ENCODE measurements around the gene CTNNA2. TPM values are rescaled to one million over a fixed set of nuclear protein-coding genes. Genes with fewer than 3 reads are reported as not detected.

CTNNA2 gene
- polyA plus RNA-seq, 2 of the 4 experiments (the other 2 are of a cell fraction) = 0.50 to 0.94 TPM

DNA sequence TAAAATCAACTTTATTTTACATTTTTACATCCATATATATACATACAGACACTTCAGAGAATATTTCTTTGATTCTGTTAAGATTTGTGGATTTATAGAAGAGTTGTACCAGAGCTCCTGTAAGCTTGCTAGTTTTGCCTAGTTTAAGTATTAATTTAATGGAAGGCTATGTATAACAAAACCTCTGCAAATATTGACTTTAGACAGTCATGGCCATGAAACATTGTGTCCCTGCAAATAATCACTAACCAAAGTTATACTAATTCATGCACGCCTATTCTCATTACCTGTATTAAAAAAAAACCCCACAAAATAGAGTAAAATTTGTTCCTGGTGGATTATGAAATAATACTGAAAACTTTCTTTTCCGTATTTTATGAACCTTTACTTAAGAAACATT is 379.3 kb downstream of the CTNNA2 start:
- no peak overlapping the region for H3K4me2 ChIP-seq
- H3K4me1 ChIP-seq = no peaks in the 10 kb centered on the region
- H3K4me3 ChIP-seq = no peak overlapping the region
- ChIA-PET POLR2A (no interaction called here), CTCF (no interaction called here)
- ATAC-seq = no peak
- 12% methylated on average over 2 of the region's 2 CpGs for WGBS (ENCODE audit: missing lambda C conversion rate)
- FAIRE-seq = no peak
- DNase-seq (ENCODE audit: low read depth in 1 of 2, low spot score in 1 of 2) = no peak
- H3K27ac ChIP-seq = no peak overlapping the region
- no peaks in the 10 kb centered on the region for H3K9me3 ChIP-seq
- TF ChIP-seq ZSCAN20 (CRISPR knock-in tag; IDR thresholded peaks at IDR 0.05) (no peak), CHD4 (IDR thresholded peaks at IDR 0.05; ENCODE audit: borderline replicate concordance) (no peak), ESRRA (IDR thresholded peaks at IDR 0.05; ENCODE audit: borderline replicate concordance, low read length) (no peak), HOXB13 (CRISPR knock-in tag; IDR thresholded peaks at IDR 0.05; ENCODE audit: low read depth) (no peak), RCOR1 (IDR thresholded peaks at IDR 0.05; ENCODE audit: low read depth, low read length) (no peak), NPAS2 (CRISPR knock-in tag; IDR thresholded peaks at IDR 0.05; ENCODE audit: borderline replicate concordance) (no peak), POLR2AphosphoS2 (conservative IDR thresholded peaks at IDR 0.05; ENCODE audit: low read length) (no peak), FOXS1 (CRISPR knock-in tag; IDR thresholded peaks at IDR 0.05) (no peak), EHMT2 (IDR thresholded peaks at IDR 0.05; ENCODE audit: low read depth) (no peak), EP300 (IDR thresholded peaks at IDR 0.05) (no peak), HDAC2 (IDR thresholded peaks at IDR 0.05) (no peak), JUN (IDR thresholded peaks at IDR 0.05) (no peak)
- TF ChIP-seq, protein P1, sequence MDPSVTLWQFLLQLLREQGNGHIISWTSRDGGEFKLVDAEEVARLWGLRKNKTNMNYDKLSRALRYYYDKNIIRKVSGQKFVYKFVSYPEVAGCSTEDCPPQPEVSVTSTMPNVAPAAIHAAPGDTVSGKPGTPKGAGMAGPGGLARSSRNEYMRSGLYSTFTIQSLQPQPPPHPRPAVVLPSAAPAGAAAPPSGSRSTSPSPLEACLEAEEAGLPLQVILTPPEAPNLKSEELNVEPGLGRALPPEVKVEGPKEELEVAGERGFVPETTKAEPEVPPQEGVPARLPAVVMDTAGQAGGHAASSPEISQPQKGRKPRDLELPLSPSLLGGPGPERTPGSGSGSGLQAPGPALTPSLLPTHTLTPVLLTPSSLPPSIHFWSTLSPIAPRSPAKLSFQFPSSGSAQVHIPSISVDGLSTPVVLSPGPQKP (IDR thresholded peaks at IDR 0.05; ENCODE audit: low read depth, low read length) = no peak
- TF ChIP-seq, protein P2, sequence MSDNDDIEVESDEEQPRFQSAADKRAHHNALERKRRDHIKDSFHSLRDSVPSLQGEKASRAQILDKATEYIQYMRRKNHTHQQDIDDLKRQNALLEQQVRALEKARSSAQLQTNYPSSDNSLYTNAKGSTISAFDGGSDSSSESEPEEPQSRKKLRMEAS (IDR thresholded peaks at IDR 0.05) = no peak
- TF ChIP-seq, protein P3, sequence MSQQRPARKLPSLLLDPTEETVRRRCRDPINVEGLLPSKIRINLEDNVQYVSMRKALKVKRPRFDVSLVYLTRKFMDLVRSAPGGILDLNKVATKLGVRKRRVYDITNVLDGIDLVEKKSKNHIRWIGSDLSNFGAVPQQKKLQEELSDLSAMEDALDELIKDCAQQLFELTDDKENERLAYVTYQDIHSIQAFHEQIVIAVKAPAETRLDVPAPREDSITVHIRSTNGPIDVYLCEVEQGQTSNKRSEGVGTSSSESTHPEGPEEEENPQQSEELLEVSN (IDR thresholded peaks at IDR 0.05; ENCODE audit: borderline replicate concordance, low read depth) = no peak
- TF ChIP-seq, protein P4, sequence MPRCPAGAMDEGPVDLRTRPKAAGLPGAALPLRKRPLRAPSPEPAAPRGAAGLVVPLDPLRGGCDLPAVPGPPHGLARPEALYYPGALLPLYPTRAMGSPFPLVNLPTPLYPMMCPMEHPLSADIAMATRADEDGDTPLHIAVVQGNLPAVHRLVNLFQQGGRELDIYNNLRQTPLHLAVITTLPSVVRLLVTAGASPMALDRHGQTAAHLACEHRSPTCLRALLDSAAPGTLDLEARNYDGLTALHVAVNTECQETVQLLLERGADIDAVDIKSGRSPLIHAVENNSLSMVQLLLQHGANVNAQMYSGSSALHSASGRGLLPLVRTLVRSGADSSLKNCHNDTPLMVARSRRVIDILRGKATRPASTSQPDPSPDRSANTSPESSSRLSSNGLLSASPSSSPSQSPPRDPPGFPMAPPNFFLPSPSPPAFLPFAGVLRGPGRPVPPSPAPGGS (IDR thresholded peaks at IDR 0.05) = no peak

DNA sequence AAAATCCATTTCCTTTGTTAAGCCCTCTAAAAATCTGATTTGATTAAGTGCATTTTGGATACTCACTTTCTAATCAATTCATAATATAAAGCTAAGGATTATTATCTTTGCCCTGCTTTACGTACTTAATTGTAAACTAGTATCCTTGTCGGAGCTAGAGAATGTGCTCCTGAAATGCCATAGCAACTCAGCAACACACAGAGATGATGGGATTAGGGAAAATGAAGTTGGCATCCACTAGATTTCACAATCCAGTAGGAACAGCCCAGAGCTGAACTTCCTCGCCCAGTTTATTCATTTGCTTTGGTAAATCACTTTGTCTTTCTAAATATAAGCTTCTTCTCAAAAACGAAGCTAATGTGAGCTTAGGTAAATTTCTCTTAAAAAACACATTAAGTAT is 386.3 kb downstream of the CTNNA2 start:
- ATAC-seq (no peak), DNase-seq (ENCODE audit: low read depth in 1 of 2, low spot score in 1 of 2) (no peak), FAIRE-seq (no peak)
- H3K4me2 ChIP-seq = no peak overlapping the region
- 19% methylated on average over 4 of the region's 4 CpGs for WGBS (ENCODE audit: missing lambda C conversion rate)
- no peaks in the 10 kb centered on the region for H3K4me1 ChIP-seq
- TF ChIP-seq FOSL2 (IDR thresholded peaks at IDR 0.05) (no peak), FOSL2 (CRISPR knock-in tag; IDR thresholded peaks at IDR 0.05) (no peak)
- no peak overlapping the region for H3K4me3 ChIP-seq
- CTCF ChIA-PET = interaction anchor here (2.6 kb wide), 1 partner anchor 10 kb away, joined by 9 read pairs; no protein-coding TSS in a partner anchor
- H3K9me3 ChIP-seq = no peaks in the 10 kb centered on the region
- H3K27ac ChIP-seq = no peak overlapping the region
- POLR2A ChIA-PET = no interaction called here

DNA sequence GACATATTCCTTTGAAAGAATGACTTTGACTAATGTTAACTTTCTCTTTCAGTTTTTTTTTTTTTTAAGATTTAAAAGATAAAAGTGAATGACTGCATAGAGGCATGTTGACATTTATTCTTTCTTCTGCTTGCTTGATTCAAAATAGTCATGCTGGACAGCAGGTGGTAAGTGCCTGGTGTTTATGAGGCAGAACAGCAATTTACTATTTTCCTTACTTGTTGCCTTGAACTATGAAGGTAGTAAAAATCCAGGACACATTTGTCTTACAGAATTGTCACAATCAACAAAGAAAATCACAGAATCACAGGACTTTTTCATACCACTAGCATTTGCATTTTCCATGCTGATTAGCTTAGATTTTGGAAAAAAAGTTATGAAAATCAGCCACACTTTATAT is 388.3 kb downstream of the CTNNA2 start:
- POLR2A ChIA-PET = no interaction called here
- FAIRE-seq = no peak

More for the DNA sequence above, 388.3 kb downstream of the CTNNA2 start:
- CTCF ChIA-PET = no interaction called here
- DNase-seq (ENCODE audit: low read depth in 1 of 2, low spot score in 1 of 2) (no peak), ATAC-seq (no peak)
- no peaks in the 10 kb centered on the region for H3K9me3 ChIP-seq
- TF ChIP-seq FOSL2 (IDR thresholded peaks at IDR 0.05) (no peak), FOSL2 (CRISPR knock-in tag; IDR thresholded peaks at IDR 0.05) (no peak), TFCP2L1 (CRISPR knock-in tag; IDR thresholded peaks at IDR 0.05) (no peak)
- TF ChIP-seq, protein P5, sequence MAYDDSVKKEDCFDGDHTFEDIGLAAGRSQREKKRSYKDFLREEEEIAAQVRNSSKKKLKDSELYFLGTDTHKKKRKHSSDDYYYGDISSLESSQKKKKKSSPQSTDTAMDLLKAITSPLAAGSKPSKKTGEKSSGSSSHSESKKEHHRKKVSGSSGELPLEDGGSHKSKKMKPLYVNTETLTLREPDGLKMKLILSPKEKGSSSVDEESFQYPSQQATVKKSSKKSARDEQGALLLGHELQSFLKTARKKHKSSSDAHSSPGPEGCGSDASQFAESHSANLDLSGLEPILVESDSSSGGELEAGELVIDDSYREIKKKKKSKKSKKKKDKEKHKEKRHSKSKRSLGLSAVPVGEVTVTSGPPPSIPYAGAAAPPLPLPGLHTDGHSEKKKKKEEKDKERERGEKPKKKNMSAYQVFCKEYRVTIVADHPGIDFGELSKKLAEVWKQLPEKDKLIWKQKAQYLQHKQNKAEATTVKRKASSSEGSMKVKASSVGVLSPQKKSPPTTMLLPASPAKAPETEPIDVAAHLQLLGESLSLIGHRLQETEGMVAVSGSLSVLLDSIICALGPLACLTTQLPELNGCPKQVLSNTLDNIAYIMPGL (CRISPR knock-in tag; IDR thresholded peaks at IDR 0.05; ENCODE audit: borderline replicate concordance) = no peak
- no peak overlapping the region for H3K4me3 ChIP-seq
- H3K4me1 ChIP-seq = no peaks in the 10 kb centered on the region
- no peak overlapping the region for H3K4me2 ChIP-seq
- H3K27ac ChIP-seq = no peak overlapping the region

Measured in A549 (cell line).